Astrocyte of the spinal cord (primary cell): Measurements from ENCODE around the gene DOCK3.
"Not testable (repeated sequence)": the region's sequence is repeated elsewhere in the genome, so short reads cannot be mapped to it uniquely, and the experiment has no call there.

Experiments used
- DNase-seq: peaks from one replicate; pipeline ENCODE4 v3.0.0; 2011; ENCODE audit warnings: low read depth, low spot score
- H3K4me3 ChIP-seq: 2 replicates; pipeline ENCODE4 v1.5.1; 2011; ENCODE audit warnings: low read depth, mild to moderate bottlenecking, low read length, moderate library complexity
- in situ Hi-C: cut with HindIII; loops from 2 replicates; pipeline ENCODE4 v1.10.0; 2017; ENCODE audit warnings: low sequenced_read_pairs
- TF ChIP-seq, protein P1 (sequence below): IDR thresholded peaks from 2 replicates; pipeline ENCODE4 v1.5.1; 2012; ENCODE audit warnings: low read depth, mild to moderate bottlenecking, low read length, inconsistent platforms

DOCK3 gene

DNA sequence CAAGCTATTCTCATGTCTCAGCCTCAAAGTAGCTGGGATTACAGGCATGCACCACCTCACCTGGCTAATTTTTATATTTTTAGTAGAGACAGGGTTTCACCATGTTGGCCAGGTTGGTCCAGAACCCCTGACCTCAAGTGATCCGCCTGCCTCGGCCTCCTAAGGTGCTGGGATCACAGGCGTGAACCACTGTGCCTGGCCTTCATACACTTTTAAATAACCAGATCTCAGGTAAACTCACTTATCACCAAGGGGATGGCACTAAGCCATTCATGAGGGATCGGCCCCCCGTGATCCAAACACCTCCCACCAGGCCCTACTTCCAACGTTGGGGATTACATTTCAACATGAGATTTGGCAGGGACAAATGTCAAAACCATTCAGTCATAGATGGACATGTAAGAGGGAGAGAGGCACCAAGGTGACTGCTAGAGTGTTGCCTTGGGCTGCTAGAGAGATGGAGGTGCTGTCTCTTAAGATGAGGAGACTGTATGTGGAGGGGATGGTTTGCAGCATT, 13.3 kb upstream of the DOCK3 start:
- DNase-seq = no peak
- in situ Hi-C loops = no loop called here

DNA sequence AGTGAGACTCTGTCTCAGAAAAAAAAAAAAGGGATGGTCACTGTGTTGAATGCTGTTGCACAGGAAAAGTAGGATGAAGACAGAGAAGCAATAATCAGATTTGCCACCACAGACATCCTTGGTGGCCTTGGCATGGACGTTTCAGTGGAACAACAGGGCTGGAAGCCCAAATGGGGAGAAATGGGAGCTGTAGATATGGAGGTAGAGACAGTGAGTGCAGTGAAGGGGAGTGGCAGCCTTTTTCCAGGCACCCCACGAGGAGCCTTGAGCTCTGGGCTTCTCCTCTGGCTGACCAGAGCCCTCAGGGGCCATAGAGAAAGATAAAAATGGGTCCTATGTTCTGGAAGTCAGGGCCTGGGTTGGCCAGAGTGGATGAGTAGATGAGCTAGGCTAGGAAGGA, 12.3 kb upstream of the DOCK3 start:
- in situ Hi-C loops = no loop called here
- H3K4me3 ChIP-seq = no peak overlapping the region
- TF ChIP-seq, protein P1, sequence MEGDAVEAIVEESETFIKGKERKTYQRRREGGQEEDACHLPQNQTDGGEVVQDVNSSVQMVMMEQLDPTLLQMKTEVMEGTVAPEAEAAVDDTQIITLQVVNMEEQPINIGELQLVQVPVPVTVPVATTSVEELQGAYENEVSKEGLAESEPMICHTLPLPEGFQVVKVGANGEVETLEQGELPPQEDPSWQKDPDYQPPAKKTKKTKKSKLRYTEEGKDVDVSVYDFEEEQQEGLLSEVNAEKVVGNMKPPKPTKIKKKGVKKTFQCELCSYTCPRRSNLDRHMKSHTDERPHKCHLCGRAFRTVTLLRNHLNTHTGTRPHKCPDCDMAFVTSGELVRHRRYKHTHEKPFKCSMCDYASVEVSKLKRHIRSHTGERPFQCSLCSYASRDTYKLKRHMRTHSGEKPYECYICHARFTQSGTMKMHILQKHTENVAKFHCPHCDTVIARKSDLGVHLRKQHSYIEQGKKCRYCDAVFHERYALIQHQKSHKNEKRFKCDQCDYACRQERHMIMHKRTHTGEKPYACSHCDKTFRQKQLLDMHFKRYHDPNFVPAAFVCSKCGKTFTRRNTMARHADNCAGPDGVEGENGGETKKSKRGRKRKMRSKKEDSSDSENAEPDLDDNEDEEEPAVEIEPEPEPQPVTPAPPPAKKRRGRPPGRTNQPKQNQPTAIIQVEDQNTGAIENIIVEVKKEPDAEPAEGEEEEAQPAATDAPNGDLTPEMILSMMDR = no peak
- DNase-seq = no peak

More for the DNA sequence above, 13.3 kb upstream of the DOCK3 start:
- H3K4me3 ChIP-seq = no peak overlapping the region
- TF ChIP-seq, protein P1 = no peak

DNA sequence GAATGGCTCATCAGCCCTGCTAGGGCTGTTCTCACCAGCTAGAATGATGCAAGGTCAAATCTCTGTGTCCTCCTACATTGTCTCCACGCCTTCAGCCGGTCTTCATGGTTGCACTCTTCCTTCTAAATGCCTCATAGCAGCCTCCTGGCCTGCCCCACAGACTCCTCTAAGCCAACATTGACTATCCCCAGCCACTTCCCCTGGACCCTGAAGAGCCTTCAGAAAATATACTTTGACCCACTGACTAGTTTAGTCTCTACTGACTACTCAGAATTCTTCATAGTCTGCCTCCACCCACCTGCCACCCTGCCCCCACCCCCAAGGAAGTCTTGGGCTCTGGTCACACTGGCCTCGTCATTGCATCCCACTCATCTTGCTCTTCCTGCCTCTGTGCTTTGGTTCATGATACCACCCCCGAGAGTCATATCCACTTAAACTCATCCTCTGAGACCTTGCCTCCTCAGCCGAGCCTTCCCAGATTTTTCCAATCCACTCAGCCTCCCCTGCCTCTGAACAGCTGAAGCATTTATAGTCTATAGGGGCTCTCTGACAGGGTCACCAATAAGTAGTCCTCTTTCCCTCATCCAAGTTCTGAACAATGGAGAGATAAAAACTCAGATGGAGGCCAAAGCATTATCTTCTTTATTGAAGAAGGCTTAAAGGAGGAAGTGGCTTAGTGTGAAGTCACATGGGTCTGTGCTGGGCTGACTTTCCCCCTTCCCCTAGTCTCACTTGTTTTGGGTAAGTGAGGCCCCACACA, 9.5 kb upstream of the DOCK3 start:
- no peak overlapping the region for H3K4me3 ChIP-seq
- no peak for DNase-seq
- TF ChIP-seq, protein P1 = no peak
- in situ Hi-C loops = no loop called here

DNA sequence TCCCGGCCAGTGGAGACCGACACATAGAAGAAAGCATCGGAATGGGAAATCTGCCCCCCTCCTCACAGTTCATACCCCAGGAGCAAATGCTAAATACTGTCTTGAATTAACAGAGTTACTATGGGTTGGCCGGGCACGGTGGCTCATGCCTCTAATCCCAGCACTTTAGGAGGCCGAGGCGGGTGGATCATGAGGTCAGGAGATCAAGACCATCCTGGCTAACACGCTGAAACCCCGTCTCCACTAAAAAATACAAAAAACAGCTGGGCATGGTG, 8.9 kb upstream of the DOCK3 start:
- DNase-seq, in situ Hi-C loops, H3K4me3 ChIP-seq: not testable (repeated sequence)

DNA sequence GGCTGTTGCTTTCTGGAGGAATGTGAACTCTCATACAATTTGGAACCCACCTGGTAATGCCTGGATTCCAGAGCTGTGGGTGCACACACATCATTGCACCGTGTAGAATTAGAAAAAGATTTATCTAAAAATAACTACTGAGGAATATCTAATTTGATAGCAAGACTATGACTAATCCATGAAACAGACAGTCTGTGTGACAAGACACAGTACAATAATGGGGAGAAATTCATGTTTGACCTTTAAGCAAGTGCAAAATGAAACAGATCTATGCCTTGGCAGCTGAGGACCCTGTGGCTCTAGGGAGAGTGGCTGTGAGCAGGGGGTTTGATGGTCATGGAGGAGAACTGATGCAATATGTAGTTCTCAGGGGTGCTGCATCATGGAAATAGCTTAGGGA, 7.9 kb upstream of the DOCK3 start:
- TF ChIP-seq, protein P1 = no peak
- DNase-seq = no peak
- no peak overlapping the region for H3K4me3 ChIP-seq
- in situ Hi-C loops = no loop called here

DNA sequence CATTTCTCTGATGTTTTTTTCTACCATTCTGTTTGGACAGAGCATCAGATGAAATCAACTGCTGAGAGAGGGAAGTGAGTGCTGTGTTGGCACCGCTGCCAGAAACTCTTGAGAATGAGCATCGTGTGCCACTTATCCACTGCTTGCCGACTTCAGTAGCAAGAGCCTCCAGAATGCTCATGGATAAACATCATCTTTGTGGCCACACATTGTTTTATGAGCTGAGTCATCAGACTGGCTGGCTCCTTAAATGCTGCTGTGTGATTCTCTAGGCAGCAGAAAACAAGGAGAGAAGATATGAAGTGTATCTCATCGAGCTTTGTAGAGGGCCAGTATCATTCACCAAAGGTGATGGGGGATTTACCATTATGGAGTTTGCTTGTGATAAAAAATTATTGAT, 3.4 kb upstream of the DOCK3 start:
- peak; percentile 80 for DNase-seq
- TF ChIP-seq, protein P1 = no peak
- H3K4me3 ChIP-seq = no peak overlapping the region
- in situ Hi-C loops = no loop called here

DNA sequence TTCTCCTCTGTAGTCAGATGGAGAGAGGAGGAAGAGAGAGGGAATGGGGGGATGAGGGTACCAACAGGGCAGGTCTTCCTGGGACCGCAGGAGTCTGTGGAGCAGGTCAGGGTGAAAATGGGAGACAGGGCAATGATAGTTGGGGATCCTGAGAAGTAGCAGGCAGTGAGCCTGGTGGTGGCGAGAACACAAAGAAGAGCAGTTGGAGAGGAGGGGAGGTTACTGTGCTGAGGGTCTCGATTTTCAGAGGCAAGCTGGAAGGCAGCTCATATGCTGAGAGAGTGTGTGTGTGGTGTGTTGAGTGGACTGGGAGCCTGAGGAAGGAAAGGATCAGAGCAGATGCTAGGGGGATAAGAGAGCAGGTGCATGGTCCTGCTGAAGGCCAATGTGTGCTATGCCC, 2.1 kb upstream of the DOCK3 start:
- no peak for DNase-seq

More for the DNA sequence above, 2.1 kb upstream of the DOCK3 start:
- in situ Hi-C loops = no loop called here
- no peak overlapping the region for H3K4me3 ChIP-seq
- TF ChIP-seq, protein P1 = no peak
